H9 (cell line): Measurements from ENCODE around the gene CHTOP. TPM values are rescaled to one million over a fixed set of nuclear protein-coding genes. Genes with fewer than 3 reads are reported as not detected.

Source experiments
- DNase-seq: peaks from one replicate; pipeline ENCODE4 v3.0.0-alpha.2; 2017
- H2AFZ ChIP-seq: one replicate; pipeline ENCODE4 v1.6.1; 2013; ENCODE audit warnings: mild to moderate bottlenecking, low read length, control low read depth, moderate library complexity
- H2AK5ac ChIP-seq: 2 replicates; pipeline ENCODE4 v1.6.1; 2013; ENCODE audit warnings: low read length, control low read depth, mixed read lengths; ENCODE audit not compliant: insufficient read length
- H2BK120ac ChIP-seq: one replicate; pipeline ENCODE4 v1.6.1; 2013; ENCODE audit warnings: low read depth, mild to moderate bottlenecking, low read length, control low read depth, inconsistent platforms; ENCODE audit not compliant: poor library complexity, severe bottlenecking
- H2BK12ac ChIP-seq: 2 replicates; pipeline ENCODE4 v1.6.1; 2013; ENCODE audit warnings: low read length, control low read depth, mixed read lengths, low read depth; ENCODE audit not compliant: insufficient read length
- H2BK15ac ChIP-seq: 2 replicates; pipeline ENCODE4 v1.6.1; 2013; ENCODE audit warnings: low read depth, low read length, control low read depth
- H2BK20ac ChIP-seq: one replicate; pipeline ENCODE4 v1.6.1; 2013; ENCODE audit warnings: low read depth, mild to moderate bottlenecking, low read length, control low read depth, inconsistent platforms; ENCODE audit not compliant: poor library complexity, severe bottlenecking
- H2BK5ac ChIP-seq: 2 replicates; pipeline ENCODE4 v1.6.1; 2013; ENCODE audit warnings: low read length, control low read depth, mixed read lengths; ENCODE audit not compliant: insufficient read length
- H3K14ac ChIP-seq: 2 replicates; pipeline ENCODE4 v1.6.1; 2013; ENCODE audit warnings: low read length, control low read depth; ENCODE audit not compliant: insufficient read depth
- H3K18ac ChIP-seq: 2 replicates; pipeline ENCODE4 v1.6.1; 2013; ENCODE audit warnings: low read depth, mild to moderate bottlenecking, mixed read lengths, low read length, control low read depth; ENCODE audit not compliant: insufficient read length
- H3K23ac ChIP-seq: 2 replicates; pipeline ENCODE4 v1.6.1; 2013; ENCODE audit warnings: low read length, control low read depth, mixed read lengths, low read depth; ENCODE audit not compliant: insufficient read length
- H3K23me2 ChIP-seq: 2 replicates; pipeline ENCODE4 v1.6.1; 2013; ENCODE audit warnings: low read depth, mild to moderate bottlenecking, mixed read lengths, low read length, control low read depth; ENCODE audit not compliant: insufficient read length, poor library complexity, severe bottlenecking
- H3K27ac ChIP-seq: 2 replicates; pipeline ENCODE4 v1.5.1; 2013; ENCODE audit warnings: low read length, control low read depth, mixed read lengths, low read depth; ENCODE audit not compliant: insufficient read length
- H3K27me3 ChIP-seq: 2 replicates; pipeline ENCODE4 v1.6.1; 2013; ENCODE audit warnings: low read length, control low read depth, inconsistent platforms; ENCODE audit not compliant: insufficient read depth
- H3K4ac ChIP-seq: 2 replicates; pipeline ENCODE4 v1.6.1; 2013; ENCODE audit warnings: low read depth, mild to moderate bottlenecking, control low read depth, inconsistent platforms, low read length, moderate library complexity
- H3K4me1 ChIP-seq: 2 replicates; pipeline ENCODE4 v1.6.1; 2013; ENCODE audit warnings: low read length, control low read depth, inconsistent platforms; ENCODE audit not compliant: insufficient read depth
- H3K4me2 ChIP-seq: 2 replicates; pipeline ENCODE4 v1.6.1; 2013; ENCODE audit warnings: low read length, control low read depth, mixed read lengths; ENCODE audit not compliant: insufficient read length, insufficient read depth
- H3K56ac ChIP-seq: 2 replicates; pipeline ENCODE4 v1.6.1; 2013; ENCODE audit warnings: low read depth, mild to moderate bottlenecking, mixed read lengths, low read length, control low read depth; ENCODE audit not compliant: insufficient read length
- H3K79me1 ChIP-seq: 2 replicates; pipeline ENCODE4 v1.6.1; 2013; ENCODE audit warnings: low read depth, mild to moderate bottlenecking, moderate library complexity, low read length, control low read depth, inconsistent platforms; ENCODE audit not compliant: insufficient read depth, poor library complexity, severe bottlenecking
- H3K79me2 ChIP-seq: 2 replicates; pipeline ENCODE4 v1.6.1; 2013; ENCODE audit warnings: low read length, control low read depth, inconsistent platforms; ENCODE audit not compliant: insufficient read depth
- H3K9ac ChIP-seq: 2 replicates; pipeline ENCODE4 v1.6.1; 2013; ENCODE audit warnings: low read length, control low read depth, mixed read lengths; ENCODE audit not compliant: insufficient read length; ENCODE audit errors: extremely low read depth
- H3K9me3 ChIP-seq: one replicate; pipeline ENCODE4 v1.6.1; 2013; ENCODE audit warnings: low read depth, low read length, inconsistent platforms; ENCODE audit not compliant: control insufficient read depth
- H3T11ph ChIP-seq: one replicate; pipeline ENCODE4 v1.6.1; 2013; ENCODE audit warnings: mild to moderate bottlenecking, low read length, control low read depth, inconsistent platforms
- H4K20me1 ChIP-seq: one replicate; pipeline ENCODE4 v1.6.1; 2013; ENCODE audit not compliant: control insufficient read depth, insufficient read length, insufficient read depth
- H4K5ac ChIP-seq: 2 replicates; pipeline ENCODE4 v1.6.1; 2013; ENCODE audit warnings: low read depth, mild to moderate bottlenecking, mixed read lengths, low read length, control low read depth; ENCODE audit not compliant: insufficient read length
- H4K8ac ChIP-seq: replicated peaks from 2 replicates; pipeline ENCODE4 v1.6.1; 2013; ENCODE audit warnings: low read length, control low read depth, mixed read lengths, low read depth; ENCODE audit not compliant: insufficient read length
- H4K91ac ChIP-seq: 2 replicates; pipeline ENCODE4 v1.6.1; 2013; ENCODE audit warnings: low read depth, mild to moderate bottlenecking, moderate library complexity, mixed read lengths, low read length, control low read depth; ENCODE audit not compliant: insufficient read length
- H3K27ac Mint-ChIP-seq, 3 experiments: 2 replicates in 2 of 3; 3 replicates in 1 of 3; pipeline ENCODE4 v1.8.0; 2020 to 2021; ENCODE audit warnings: mixed read lengths in 3 of 3, mild to moderate bottlenecking in 1 of 3, moderate library complexity in 1 of 3
- H3K27me3 Mint-ChIP-seq: 2 replicates; pipeline ENCODE4 v1.8.0; 2021; ENCODE audit warnings: low read depth, mild to moderate bottlenecking, moderate library complexity, mixed read lengths
- H3K36me3 Mint-ChIP-seq, 3 experiments: 2 replicates in 2 of 3; 3 replicates in 1 of 3; pipeline ENCODE4 v1.8.0; 2020 to 2021; ENCODE audit warnings: low read depth in 3 of 3, mixed read lengths in 3 of 3; ENCODE audit not compliant: insufficient read depth in 1 of 3
- H3K4me1 Mint-ChIP-seq, 2 experiments: 2 replicates each; pipeline ENCODE4 v1.8.0; 2020; ENCODE audit warnings: mixed read lengths in 2 of 2
- H3K4me3 Mint-ChIP-seq, 2 experiments: 2 replicates in 1 of 2; 3 replicates in 1 of 2; pipeline ENCODE4 v1.8.0; 2020 to 2021; ENCODE audit warnings: mild to moderate bottlenecking in 2 of 2, mixed read lengths in 2 of 2, moderate library complexity in 1 of 2
- H3K9me3 Mint-ChIP-seq, 2 experiments: 2 replicates in 1 of 2; 3 replicates in 1 of 2; pipeline ENCODE4 v1.8.0; 2020; ENCODE audit warnings: mild to moderate bottlenecking in 2 of 2, mixed read lengths in 2 of 2, moderate library complexity in 1 of 2
- WGBS: extraction: QIAGEN DNeasy Blood & Tissue Kit; methylation state at CpG from one replicate; pipeline ENCODE4 v1.1.7; 2013; ENCODE audit warnings: missing lambda C conversion rate, low lambda C conversion rate, mixed read lengths; ENCODE audit not compliant: insufficient read length; ENCODE audit errors: extremely low coverage; 5-methylcytosine and 5-hydroxymethylcytosine counted together
- total RNA-seq: library from RNA; stranded (reverse); gene quantifications from 2 replicates; pipeline ENCODE4 v1.2.1, GENCODE V29; 2021
- TF ChIP-seq, protein P1 (sequence below): fragments of 200-600 bp; sonication (generic); conservative IDR thresholded peaks from 3 replicates; pipeline ENCODE4 v1.8.0; 2021; ENCODE audit warnings: antibody characterized with exemption, mild to moderate bottlenecking

The CHTOP gene
- total RNA-seq, 1 experiment from 2014 or later = 126 TPM

DNA sequence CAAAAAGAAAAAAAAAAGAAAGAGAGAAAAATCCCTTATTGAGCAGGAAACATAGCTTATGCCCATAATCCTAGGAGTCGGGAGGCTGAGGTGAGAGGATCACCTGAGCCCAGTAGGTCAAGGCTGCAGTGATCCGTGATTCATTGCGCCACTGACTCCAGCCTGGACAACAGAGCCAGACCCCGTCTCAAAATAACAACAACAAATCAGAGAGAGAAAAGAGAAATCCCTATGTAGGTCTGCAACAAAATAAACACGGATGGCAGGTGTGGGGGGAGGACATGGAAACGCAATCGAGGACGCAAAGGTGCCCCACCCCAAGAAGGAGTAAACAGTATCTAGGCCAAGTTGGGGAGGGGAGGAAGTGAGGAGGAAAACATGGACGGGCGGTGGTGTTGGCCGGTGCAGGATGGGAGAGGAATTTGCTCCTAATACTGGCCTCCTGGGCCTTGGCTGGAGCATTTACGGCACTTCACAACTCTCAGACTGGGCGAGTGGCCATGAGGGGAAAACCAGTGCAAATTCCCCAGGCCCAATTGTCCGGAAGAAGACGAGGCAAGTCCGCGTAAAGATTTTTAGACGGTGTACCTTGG, 609 bp upstream of the CHTOP start:
- H3K27me3 Mint-ChIP-seq = no peaks in the 10 kb centered on the region
- no CpG with 5 or more reads among the region's 18 CpGs for WGBS
- Histone ChIP-seq H4K5ac (no peak overlapping the region), H3K4me1 (no peaks in the 10 kb centered on the region), H3K4me2 (peak overlapping the region; percentile 69), H2BK120ac (no peak overlapping the region), H4K8ac (no peak overlapping the region), H3K18ac (peak overlapping the region; percentile 23), H4K91ac (no peak overlapping the region), H3K79me1 (no peaks in the 10 kb centered on the region), H2BK12ac (no peak overlapping the region), H3K9me3 (no peaks in the 10 kb centered on the region), H2BK20ac (no peak overlapping the region), H3K27ac (no peak overlapping the region), H3K23me2 (peaks cover 12% of the 10 kb centered on the region), H2BK5ac (no peak overlapping the region), H3K27me3 (no peaks in the 10 kb centered on the region), H3K9ac (peak overlapping the region; percentile 15), H3T11ph (no peak overlapping the region), H3K4ac (no peak overlapping the region), H3K56ac (no peak overlapping the region), H3K14ac (no peak overlapping the region), H3K79me2 (peaks cover 4% of the 10 kb centered on the region; the same call in 1 of the 2 replicates), H3K23ac (no peak overlapping the region), H4K20me1 (no peaks in the 10 kb centered on the region), H2BK15ac (no peak overlapping the region), H2AFZ (no peak overlapping the region), H2AK5ac (no peak overlapping the region)
- peak overlapping the region; percentile 93 to 99 for H3K4me3 Mint-ChIP-seq
- H3K9me3 Mint-ChIP-seq = peaks cover 0 to 3% of the 10 kb centered on the region in 2 experiments; a peak in 1 of 5 replicates
- H3K4me1 Mint-ChIP-seq = peaks cover 26 to 30% of the 10 kb centered on the region in 2 experiments
- peaks cover 22 to 42% (median 35%) of the 10 kb centered on the region in 3 experiments for H3K36me3 Mint-ChIP-seq
- TF ChIP-seq, protein P1, sequence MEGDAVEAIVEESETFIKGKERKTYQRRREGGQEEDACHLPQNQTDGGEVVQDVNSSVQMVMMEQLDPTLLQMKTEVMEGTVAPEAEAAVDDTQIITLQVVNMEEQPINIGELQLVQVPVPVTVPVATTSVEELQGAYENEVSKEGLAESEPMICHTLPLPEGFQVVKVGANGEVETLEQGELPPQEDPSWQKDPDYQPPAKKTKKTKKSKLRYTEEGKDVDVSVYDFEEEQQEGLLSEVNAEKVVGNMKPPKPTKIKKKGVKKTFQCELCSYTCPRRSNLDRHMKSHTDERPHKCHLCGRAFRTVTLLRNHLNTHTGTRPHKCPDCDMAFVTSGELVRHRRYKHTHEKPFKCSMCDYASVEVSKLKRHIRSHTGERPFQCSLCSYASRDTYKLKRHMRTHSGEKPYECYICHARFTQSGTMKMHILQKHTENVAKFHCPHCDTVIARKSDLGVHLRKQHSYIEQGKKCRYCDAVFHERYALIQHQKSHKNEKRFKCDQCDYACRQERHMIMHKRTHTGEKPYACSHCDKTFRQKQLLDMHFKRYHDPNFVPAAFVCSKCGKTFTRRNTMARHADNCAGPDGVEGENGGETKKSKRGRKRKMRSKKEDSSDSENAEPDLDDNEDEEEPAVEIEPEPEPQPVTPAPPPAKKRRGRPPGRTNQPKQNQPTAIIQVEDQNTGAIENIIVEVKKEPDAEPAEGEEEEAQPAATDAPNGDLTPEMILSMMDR = no peak
- H3K27ac Mint-ChIP-seq = peak overlapping the region; percentile 10 to 89 (median 38)
- DNase-seq = no peak
